Measurements from ENCODE around the gene ALDH1L1.

ALDH1L1 gene

DNA sequence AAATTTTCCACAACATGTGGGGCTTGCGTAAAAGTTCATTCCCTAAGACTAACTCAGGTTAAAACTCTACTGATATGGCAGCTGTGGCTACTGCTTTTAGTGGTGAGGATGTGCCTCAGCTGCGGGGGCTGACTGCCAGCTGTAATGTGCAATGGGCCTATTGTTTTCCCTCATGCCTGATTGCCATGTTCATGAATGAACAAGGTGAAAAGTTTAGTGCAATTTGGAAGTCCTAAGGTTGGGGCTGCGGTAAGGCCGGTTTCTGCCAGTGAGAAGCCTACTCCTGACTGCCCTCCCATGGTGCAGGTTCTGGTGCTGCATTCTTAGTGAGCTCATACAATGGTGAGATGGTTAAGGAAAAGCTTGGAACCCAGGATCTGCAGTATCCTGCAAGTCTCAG is 10.9 kb upstream of the ALDH1L1 start:
- no peak for DNase-seq

GRCh38 chr3:126187920-126188319 is 7.5 kb upstream of the ALDH1L1 start:
- DNase-seq = no peak

GRCh38 chr3:126186749-126187148 is 6.4 kb upstream of the ALDH1L1 start:
- no peak for DNase-seq

DNA sequence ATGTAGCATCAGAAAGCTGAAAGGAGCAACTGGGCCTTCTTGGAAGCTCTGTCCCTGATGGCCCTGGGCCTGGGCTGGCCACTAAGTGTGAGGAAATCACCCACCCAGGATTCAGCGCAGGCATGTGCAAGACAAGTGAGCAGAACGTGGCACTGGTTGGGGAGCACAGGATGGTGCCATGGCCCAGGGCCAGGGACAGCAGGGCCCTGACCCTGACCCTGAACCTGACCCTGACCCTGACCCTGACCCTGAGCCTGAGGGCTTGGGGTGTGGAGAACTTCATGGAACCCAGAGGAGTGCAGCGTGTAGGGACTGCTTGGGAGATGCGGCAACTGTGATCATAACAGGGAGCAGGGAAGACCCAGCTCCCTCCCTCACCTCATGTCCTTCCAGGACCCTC is 5.9 kb upstream of the ALDH1L1 start:
- DNase-seq = no peak

- DNase-seq = no peak
These were observed 4.1 kb upstream of the ALDH1L1 start for GRCh38 chr3:126184465-126185000.

DNA sequence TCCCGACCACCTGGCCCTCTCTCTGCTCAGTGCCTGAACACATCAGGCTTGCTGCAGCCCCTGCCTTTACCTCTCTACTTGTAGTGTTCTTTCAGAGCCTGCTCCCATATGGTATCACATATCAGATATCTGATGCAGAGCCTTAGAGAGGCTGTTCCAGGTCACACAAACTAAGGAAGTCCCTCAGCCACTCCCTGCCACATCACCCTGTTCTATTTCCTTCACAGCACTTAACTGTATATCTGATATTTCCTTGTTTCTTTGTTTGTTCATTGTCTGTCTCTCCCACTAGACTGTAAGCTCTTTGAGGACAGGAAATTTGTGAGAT is 976 bp upstream of the ALDH1L1 start:
- DNase-seq = no peak

DNA sequence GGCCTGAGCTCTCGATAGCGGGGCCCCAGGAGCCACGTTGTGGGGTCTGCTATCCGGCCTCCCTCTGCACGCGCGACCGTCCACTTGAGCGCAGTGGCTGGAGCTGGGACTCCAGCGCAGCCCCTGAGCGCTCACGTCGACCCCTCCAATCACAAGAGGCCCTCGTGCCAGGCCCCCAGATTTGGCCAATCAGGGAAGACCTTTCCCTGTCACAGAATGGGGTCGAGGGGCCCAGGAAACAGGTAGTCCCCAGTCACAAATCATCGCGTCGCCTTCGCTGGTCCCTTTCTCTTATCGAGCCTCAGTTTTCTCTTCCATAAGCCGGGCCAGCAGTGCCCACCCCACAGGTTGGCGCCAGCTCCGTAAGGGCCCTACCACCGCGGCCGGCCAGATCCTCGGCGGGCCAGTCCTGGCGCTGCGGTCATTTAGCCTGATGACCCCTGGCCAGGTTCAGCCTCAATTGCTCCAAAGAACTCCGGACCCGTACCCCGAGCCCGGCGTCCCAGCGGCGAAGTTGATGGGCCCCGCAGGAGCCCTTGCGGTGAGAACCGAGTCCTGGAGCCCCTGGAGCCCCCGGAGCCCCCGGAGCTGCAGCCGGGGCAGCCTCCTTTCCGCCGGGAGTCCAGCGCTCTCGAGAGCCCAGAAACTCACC is 435 bp downstream of the ALDH1L1 start:
- no peak for DNase-seq

GRCh38 chr3:126170073-126170777 is 10.2 kb downstream of the ALDH1L1 start:
- no peak for DNase-seq

- DNase-seq = no peak
These were observed 12.8 kb downstream of the ALDH1L1 start for GRCh38 chr3:126167566-126167965.

GRCh38 chr3:126166009-126166408 is 14.4 kb downstream of the ALDH1L1 start:
- DNase-seq = no peak

DNA sequence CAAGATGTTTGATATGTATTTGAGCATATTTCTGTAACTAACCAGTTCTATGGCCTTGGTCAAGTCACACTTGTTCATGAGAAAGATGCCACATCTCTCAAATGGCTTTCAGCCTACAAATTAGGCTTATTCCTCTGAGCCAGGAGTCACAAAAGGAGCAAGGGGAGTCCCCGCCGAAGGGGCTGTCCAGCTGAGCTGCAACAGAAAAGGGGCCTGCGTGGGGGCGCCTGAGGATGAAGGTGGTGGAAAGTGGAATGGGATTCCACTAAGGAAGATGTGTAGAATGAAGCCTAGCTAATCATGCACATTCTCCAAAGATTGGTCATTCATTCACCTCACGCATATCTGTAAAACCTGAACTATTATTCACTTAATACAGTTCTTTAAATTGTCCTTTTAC is 19.1 kb downstream of the ALDH1L1 start:
- no peak for DNase-seq

DNA sequence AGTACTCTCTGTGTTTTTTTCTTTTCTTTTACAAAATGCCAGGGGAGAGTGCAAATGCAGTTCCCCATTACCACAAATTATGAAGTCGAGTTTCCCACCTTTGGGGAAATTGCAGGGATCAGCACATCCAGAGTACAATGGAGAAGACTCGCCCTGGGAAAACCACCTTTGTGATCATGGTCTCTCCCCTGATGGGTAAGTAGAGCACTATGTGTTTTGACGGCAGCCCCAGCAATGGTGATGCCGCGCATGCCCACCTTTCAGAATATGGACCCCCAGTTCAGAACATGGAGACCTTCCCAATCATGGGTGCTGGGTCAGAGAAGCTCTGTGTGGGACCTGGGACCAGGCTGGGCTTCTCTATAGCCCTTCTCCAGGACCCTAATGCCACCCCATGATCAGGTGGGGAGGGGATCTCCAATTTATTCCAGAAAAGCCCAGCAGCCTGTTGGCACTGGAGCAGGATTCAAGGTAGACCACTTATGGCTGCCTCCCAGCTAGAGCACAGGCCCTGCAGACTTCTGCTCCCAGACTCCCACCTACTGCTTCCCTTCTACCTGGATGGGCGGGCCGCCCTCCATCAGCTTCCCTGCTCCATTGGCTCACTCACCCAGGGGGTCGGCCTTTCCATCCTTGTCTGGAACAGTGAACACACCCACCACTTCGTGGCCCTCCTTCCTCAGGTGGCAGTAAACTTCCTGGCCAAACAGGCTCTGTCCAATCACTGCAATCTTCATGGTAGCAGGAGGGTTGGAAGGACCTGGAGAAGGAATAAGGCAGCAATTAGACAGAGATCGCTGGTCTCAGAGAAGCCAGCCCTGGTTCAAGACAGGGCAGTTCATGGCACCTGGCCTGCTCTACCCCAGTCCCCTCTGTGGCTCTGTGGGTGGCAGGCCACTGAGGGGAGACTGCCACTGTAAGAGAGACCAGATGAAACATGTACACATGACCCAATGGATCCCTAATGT is 19.9 kb downstream of the ALDH1L1 start:
- DNase-seq = no peak

DNA sequence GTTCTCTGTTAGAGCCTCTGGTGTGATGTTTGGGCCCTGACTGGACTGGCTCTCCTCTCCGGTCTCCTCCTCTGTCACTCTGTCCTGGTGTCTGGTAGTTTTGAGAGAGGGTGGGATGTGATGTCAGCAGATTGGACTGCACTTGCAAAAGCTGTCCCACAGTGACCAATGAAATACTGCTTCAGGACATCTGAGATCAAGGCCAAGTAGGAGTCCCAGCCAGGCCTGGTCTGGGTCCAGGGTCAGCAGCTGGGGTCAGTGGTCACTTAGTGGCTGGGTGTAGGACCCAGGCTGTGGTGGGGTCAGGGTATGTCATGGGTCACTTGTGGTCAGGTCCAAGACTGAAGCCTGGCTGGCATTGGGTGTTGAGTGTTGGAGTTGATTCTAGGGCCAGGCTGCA is 20.9 kb downstream of the ALDH1L1 start:
- DNase-seq = no peak

DNA sequence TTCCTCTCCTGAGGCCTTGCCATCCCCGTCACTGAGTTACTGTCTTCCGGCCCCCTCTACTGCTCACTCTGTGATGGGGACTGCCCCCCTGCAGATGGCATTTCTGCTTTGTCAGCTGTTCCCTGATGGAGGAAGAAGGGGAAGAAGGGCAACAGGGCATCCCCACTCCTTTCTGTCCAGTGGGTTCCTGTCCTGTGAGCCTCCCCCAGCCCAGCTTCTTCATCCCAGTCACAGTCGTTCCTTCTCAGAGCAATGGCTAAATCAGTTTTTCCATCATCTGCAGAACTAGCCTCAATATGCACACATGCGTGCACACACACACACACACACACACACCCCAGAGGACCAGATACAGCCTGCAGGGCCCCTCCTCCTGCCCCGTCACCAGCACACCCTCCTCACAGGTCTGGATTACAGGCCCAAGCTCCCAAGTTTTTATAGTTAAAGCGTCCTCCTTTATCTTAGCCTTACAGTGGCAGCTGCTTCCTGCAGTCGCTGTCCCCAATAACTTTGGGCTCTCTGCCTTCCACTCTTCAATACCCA is 21.4 kb downstream of the ALDH1L1 start:
- no peak for DNase-seq

DNA sequence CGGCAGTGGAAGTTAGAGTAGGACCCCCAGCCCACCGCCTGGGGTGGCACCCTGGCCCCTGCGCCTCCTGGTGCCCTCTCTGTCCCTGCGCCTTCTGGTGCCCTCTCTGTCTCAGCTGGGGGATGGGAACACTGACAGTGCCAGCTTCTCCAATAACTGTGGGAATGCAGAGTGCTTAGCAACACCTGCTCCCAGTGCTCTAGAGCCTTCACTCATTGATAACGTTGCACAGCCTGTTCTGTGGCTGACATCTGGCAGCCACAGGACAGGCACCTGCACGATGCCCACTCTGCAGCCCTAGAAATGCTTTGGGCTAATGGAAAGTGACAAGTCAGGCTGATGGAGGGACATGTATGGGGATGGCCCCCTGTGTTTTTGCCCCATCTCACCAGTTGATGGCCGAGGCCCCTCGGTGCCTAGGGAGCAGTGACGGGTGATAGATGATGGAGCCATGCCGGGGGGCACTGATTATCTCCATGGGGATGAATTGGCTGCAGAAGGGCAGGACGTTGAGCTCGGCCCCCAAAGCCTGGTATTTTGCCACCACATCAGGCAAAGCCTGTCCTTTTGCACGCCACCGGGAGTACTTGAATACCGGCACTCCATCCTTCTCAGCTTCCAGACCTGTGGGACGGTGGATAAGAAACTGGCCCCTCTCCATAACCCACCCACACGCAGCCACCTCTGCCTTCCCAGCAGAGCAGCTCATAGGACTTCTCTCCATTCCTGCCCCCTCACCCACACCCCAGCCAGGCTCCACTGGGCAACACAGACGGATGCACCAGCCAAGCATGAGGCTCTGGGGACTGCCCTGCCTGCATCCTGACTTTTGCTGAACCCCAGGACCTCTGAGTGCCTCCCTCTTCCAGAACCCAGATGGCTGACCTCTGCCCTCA is 22.1 kb downstream of the ALDH1L1 start:
- DNase-seq = no peak

- no peak for DNase-seq
These were observed 23.2 kb downstream of the ALDH1L1 start for GRCh38 chr3:126157083-126157768.

GRCh38 chr3:126156468-126156867 is 23.9 kb downstream of the ALDH1L1 start:
- no peak for DNase-seq

- no peak for DNase-seq
These were observed 24.6 kb downstream of the ALDH1L1 start for GRCh38 chr3:126155819-126156218.

- DNase-seq = no peak
These were observed 25.1 kb downstream of the ALDH1L1 start for GRCh38 chr3:126155280-126155640.

DNA sequence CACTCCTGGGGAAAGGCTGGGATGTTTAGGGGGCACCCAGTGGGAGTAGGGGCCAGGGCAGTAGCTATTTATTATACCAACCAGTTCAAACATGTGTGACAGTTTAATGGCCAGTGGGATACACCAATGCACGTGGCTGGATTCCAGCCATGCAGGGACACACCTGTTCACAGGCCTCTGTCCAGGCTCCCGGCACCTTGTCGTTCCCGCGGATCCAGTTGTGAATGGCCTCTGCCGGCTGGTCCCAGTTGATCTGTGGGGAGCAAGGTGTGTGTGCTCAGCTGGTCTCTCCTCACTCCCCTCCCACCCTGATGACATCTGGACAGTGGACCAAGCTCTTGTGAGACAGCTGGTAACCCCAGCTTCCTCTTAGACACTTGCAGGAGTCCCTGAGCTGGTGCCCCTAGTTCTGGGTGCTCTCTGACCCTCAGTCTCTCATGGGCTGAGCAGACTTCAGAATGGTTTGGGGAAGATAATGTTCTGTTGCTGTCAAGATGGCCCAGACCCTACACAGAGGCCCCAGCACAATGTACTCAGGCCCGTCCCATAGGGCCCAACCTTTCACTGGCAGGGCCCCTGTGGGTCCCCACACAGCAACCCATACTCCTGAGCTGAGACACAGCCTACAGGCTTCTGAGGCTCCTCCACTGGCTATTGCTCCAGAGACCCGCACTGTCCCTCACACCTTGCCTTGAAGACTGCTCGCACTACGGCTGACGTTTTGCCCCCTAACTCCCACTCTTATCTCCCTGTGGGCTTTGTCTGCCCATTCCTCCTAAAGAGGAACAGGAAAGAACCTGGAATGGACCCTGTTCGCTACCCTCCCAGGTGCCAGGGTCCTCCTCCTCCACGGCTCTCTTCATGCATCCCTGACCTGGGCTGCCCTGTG is 25.8 kb downstream of the ALDH1L1 start:
- DNase-seq = no peak
